IPS-NIHi7 (cell line): ENCODE data around the gene EHD1.
"Not testable (repeated sequence)": the region's sequence is repeated elsewhere in the genome, so short reads cannot be mapped to it uniquely, and the experiment has no call there.

Experiments
- DNase-seq: peaks from one replicate; pipeline ENCODE4 v3.0.0; 2012; ENCODE audit warnings: mixed read lengths; ENCODE audit errors: extremely low spot score

Gene EHD1

GRCh38 chr11:64858467-64859263, 19.8 kb downstream of the EHD1 start:
- no peak for DNase-seq

DNA sequence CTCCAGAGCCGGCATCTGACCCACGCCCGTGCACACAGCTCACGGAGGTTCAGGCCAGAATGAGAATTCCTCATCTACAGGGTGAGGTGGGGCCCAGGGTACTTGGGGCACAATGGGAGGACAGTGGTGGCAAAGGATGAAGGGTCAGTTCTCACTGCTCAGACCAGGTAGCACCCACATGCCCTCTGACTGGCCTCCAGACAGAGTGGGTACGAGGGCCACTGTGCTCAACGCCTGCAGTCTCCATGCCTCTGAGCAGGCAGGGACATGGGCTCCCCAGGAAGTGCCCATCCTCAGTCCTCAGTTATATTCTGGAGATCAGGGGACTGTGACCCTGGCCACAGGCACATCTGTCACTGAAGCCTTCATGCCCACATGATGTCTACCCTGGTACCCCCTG, 20.9 kb downstream of the EHD1 start:
- DNase-seq: no peak

GRCh38 chr11:64856382-64857227, 21.8 kb downstream of the EHD1 start:
- no peak for DNase-seq

DNA sequence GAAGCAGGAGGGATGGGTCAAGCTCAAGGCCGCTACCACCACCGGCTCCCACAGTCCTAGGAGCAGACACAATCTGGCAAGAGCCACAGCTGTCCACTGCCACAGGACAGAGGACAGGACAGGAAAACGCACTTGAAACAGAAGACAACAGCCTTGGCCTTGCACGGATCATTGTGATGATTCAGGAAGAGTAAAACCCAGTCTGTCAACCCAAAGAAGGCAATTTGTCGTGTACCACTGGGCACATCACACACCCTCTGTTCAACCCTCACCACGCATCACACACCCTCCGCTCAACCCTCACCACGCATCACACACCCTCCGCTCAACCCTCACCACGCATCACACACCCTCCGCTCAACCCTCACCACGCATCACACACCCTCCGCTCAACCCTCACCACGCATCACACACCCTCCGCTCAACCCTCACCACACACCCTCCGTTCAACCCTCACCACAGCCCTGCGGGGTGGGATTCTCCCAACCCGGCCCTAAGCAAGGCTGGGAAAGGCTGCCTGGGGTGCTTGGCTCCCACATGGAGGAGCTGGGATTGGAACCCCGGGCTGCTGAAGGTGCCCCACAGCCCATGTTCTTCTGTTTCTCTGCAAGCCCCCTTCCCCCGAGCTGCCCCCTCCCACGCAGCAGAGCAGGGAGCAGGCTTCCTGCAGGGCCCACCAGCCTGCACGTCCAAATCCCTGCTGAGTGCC, 22.7 kb downstream of the EHD1 start:
- no peak for DNase-seq

DNA sequence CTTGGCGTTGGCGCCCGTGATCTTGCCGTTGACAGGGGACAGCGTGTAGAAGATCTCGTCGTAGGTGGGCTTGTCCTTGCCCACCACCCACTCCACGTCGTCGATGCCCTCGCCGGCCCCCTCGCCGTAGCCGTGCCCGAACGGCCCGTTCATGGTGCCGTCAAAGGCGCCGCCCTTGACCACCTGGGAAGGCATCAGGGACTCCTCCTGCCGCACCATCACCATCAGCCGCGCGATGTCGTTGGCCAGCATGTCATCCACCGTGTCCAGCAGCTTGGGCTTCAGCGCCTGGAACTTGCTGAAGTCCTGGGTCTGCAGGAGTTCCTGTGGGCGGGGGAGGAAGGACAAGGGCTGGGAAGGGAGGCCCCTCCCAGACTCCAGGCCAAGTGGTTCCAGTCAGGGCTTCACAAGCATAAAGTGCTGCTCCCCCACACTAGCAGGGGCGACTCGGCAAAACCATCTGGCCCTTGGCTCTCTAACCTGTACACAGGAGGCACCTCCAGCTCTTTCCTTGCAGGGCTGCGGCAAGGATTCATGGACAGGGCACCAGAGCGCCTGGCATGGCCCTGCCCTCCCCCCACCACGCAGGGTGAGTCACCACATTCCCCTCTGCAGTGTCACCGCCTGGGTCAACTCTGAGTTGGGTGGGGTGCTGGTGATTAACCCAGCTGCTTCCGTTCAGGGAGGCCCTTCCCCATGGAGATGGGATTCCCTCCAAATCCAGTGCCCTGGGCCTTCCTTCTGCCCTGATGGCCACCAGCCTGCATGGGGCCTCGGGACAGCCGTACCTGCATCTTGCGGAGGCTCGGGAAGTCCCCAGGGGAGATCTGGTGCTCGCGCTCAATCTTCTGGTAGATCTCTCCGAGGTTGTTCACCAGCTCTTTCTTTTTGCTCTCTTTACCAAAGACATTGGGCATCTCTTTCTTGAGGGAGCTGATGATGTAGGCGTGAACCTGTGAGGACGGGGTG, 23.6 kb downstream of the EHD1 start:
- peak; percentile 58 for DNase-seq

DNA sequence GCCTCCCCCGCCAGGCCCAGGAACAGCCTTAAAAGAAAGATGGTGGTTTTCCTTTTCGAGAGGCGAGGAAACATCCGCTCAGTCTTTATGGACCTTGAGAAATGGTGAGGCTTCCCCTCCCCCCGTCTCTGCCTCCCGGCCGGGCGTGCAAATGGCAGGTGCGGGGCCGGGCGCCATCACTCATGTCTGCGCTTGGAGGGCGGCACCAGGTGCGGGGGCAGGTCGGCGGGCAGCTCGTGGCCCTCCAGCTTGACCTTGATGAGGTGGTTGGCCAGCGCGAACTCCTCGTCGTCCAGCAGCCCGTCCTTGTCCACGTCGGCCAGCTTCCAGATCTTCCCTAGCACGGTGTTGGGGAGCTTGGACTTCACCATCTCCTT, 24.3 kb downstream of the EHD1 start:
- DNase-seq: no peak

DNA sequence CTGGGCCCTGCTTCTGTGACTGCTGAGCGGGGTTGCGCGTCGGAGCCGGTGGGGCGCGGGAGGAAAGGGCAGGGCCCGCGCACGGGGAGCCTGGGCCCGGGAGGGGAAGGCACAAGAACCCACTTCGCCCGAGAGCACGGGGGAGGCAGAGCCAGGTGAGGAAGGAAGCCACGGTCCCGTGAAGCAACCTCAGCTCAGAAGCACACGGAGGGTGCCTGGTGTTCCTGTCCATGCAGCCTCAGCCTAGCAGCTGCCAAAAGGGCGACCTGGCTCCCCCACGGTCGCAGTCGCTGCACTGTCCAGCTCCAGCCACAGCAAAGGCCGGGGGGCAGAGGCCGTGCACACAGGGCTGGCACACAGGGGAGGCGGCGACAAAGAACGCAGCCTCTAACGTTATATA, 24.7 kb downstream of the EHD1 start:
- DNase-seq: no peak

- DNase-seq: no peak
These were observed 25.5 kb downstream of the EHD1 start for GRCh38 chr11:64852804-64853509.

GRCh38 chr11:64851831-64852351, 26.5 kb downstream of the EHD1 start:
- no peak for DNase-seq

DNA sequence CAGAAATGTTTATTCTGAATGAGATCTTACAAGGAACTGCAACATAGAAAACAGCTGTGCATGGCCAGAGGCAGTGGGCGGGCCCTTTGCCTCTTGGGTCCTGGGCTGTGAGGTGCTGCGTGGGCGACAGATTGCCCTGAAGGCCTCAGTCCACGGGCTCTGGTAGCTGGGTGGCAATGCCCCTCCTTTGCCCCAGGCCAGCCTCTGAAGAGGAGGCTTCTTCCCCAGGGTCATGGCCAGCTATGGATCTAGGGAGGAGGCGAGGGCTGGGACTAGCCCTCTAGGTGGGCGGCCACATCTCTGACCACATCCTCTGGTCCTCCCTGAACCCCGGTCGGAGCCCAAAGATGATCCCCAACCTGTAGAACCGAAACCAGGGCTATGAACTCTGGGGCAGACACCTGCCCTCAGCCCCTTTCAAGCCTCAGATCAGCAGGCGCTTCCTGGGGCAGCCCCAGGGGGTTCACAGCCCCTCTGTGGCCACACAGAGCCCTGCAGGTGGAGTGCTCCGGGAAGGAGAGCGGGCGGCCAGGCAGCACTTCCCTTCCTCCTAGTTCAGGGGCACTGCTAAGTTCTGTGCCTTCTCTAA, 27.3 kb downstream of the EHD1 start:
- DNase-seq: peak; percentile 56

DNA sequence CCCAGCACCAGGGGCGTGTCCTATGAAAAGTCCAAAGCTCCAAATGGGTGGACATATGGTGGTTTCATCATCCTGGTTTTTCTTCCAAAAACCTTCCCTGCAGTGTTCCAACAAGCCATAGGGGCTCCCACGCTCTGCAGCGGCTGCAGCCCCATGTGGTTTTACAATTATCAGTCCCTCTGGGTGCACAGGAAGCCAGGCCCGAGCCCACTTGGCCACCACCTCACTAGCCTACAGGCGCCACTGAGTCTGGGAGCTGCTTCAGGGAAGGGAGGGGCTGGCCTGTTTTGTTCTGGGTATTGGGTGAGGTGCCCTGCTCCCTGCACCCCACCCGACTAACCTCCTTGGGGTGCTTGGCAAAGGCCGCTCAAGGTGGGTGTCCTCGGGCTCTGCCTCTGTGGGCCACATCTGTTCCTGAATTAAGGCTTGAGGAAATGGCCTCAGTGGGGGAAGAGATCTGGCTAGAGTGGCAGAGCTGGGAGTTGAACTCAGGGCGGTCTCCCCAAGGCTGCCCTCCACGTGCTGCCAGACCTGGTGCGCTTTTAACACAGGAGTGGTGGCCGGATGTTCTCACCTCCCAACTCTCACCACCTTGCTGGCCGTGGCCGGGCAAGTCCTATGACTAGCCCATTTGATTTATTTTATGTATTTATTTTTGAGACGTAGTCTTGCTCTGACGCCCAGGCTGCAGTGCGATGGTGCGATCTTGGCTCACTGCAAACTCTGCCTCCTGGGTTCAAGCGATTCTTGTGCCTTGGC, 28.6 kb downstream of the EHD1 start:
- no peak for DNase-seq

- DNase-seq: peak; percentile 73
These were observed 29.4 kb downstream of the EHD1 start for GRCh38 chr11:64848826-64849597.

GRCh38 chr11:64848214-64848825, 30.1 kb downstream of the EHD1 start:
- no peak for DNase-seq

DNA sequence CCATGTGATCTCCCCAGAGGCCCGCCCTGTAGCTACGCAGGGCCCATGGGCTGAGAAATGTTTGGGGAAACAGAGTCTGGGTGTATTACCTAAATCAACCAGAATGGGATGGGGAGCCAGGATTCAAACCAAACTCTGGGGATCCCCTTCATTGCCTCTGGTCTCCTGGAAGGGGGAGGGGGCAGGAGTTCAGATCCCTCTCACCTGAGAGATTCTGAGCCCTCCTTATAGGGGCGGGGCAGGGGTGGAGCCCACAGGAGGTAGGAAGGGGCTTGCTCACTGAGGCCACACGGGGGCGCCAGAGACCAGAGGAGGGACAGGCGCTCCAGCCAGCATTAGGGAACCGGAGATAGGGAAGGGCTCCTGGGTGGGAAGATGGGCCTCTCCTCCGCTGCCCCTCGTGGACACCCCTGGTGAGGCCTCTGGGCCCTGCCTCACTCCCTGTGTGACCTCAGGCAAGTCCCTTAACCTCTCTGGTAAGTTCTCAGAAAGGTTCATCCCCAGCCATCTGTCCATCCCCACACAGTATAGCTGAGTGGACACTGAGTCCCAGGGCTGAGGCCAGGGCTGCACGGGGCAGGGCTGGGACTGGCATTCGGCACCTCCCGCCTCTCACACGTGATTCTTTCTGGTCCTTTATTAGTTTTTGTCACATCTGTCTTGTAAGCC, 31.3 kb downstream of the EHD1 start:
- peak; percentile 92 for DNase-seq

- not testable (repeated sequence) for DNase-seq
These were observed 32.7 kb downstream of the EHD1 start for GRCh38 chr11:64845776-64846129.

GRCh38 chr11:64845129-64845775, 33.2 kb downstream of the EHD1 start:
- no peak for DNase-seq
